ENCODE results near the gene POU4F3.

POU4F3 gene

GRCh38 chr5:146337928-146338327, 711 bp upstream of the POU4F3 start:
- no peak overlapping the region for H3K4me3 ChIP-seq (ENCODE audit: low read length in 2 of 2)
- H3K27ac ChIP-seq (ENCODE audit: low read depth in 2 of 2, low read length in 2 of 2) = no peak overlapping the region
- H3K9ac ChIP-seq (ENCODE audit: low read depth in 1 of 2, low read length in 2 of 2) = no peak overlapping the region
- no peaks in the 10 kb centered on the region for H3K4me1 ChIP-seq (ENCODE audit: control insufficient read depth in 2 of 2, insufficient read depth in 2 of 2, low read length in 2 of 2)
- no peaks in the 10 kb centered on the region for H3K9me3 ChIP-seq (ENCODE audit: control insufficient read depth in 2 of 2, low read length in 2 of 2)
- H3K27me3 ChIP-seq (ENCODE audit: control insufficient read depth in 2 of 2, insufficient read depth in 2 of 2, low read length in 2 of 2) = peaks cover 56 to 66% of the 10 kb centered on the region in 2 donors
- H3K36me3 ChIP-seq (ENCODE audit: control insufficient read depth in 2 of 2, insufficient read depth in 2 of 2, low read length in 2 of 2) = no peaks in the 10 kb centered on the region

- Histone ChIP-seq H3K27me3 (ENCODE audit: control insufficient read depth in 2 of 2, insufficient read depth in 2 of 2, low read length in 2 of 2) (peaks cover 67 to 69% of the 10 kb centered on the region in 2 donors), H3K4me1 (ENCODE audit: control insufficient read depth in 2 of 2, insufficient read depth in 2 of 2, low read length in 2 of 2) (no peaks in the 10 kb centered on the region), H3K4me3 (ENCODE audit: low read length in 2 of 2) (no peak overlapping the region)
These were observed 1.1 kb downstream of the POU4F3 start for GRCh38 chr5:146339715-146340259.

GRCh38 chr5:146340260-146341081, 1.8 kb downstream of the POU4F3 start:
- H3K27me3 ChIP-seq (ENCODE audit: control insufficient read depth in 2 of 2, insufficient read depth in 2 of 2, low read length in 2 of 2) = peaks cover 71 to 73% of the 10 kb centered on the region in 2 donors
- H3K4me1 ChIP-seq (ENCODE audit: control insufficient read depth in 2 of 2, insufficient read depth in 2 of 2, low read length in 2 of 2) = no peaks in the 10 kb centered on the region
- H3K27ac ChIP-seq (ENCODE audit: low read depth in 2 of 2, low read length in 2 of 2) = no peak overlapping the region
- H3K9me3 ChIP-seq (ENCODE audit: control insufficient read depth in 2 of 2, low read length in 2 of 2) = no peaks in the 10 kb centered on the region
- H3K9ac ChIP-seq (ENCODE audit: low read depth in 1 of 2, low read length in 2 of 2) = no peak overlapping the region
- no peak overlapping the region for H3K4me3 ChIP-seq (ENCODE audit: low read length in 2 of 2)
- no peaks in the 10 kb centered on the region for H3K36me3 ChIP-seq (ENCODE audit: control insufficient read depth in 2 of 2, insufficient read depth in 2 of 2, low read length in 2 of 2)

More at GRCh38 chr5:146339715-146340259, 1.1 kb downstream of the POU4F3 start:
- Histone ChIP-seq H3K9ac (ENCODE audit: low read depth in 1 of 2, low read length in 2 of 2) (no peak overlapping the region), H3K27ac (ENCODE audit: low read depth in 2 of 2, low read length in 2 of 2) (no peak overlapping the region), H3K9me3 (ENCODE audit: control insufficient read depth in 2 of 2, low read length in 2 of 2) (no peaks in the 10 kb centered on the region), H3K36me3 (ENCODE audit: control insufficient read depth in 2 of 2, insufficient read depth in 2 of 2, low read length in 2 of 2) (no peaks in the 10 kb centered on the region)

- Histone ChIP-seq H3K27me3 (ENCODE audit: control insufficient read depth in 2 of 2, insufficient read depth in 2 of 2, low read length in 2 of 2) (peaks cover 69% of the 10 kb centered on the region in 2 donors), H3K27ac (ENCODE audit: low read depth in 2 of 2, low read length in 2 of 2) (no peak overlapping the region), H3K4me1 (ENCODE audit: control insufficient read depth in 2 of 2, insufficient read depth in 2 of 2, low read length in 2 of 2) (no peaks in the 10 kb centered on the region), H3K9ac (ENCODE audit: low read depth in 1 of 2, low read length in 2 of 2) (no peak overlapping the region), H3K36me3 (ENCODE audit: control insufficient read depth in 2 of 2, insufficient read depth in 2 of 2, low read length in 2 of 2) (no peaks in the 10 kb centered on the region), H3K4me3 (ENCODE audit: low read length in 2 of 2) (no peak overlapping the region), H3K9me3 (ENCODE audit: control insufficient read depth in 2 of 2, low read length in 2 of 2) (no peaks in the 10 kb centered on the region)
These were observed 3.2 kb downstream of the POU4F3 start for GRCh38 chr5:146341854-146342253.

GRCh38 chr5:146342519-146342881, 3.9 kb downstream of the POU4F3 start:
- Histone ChIP-seq H3K4me3 (ENCODE audit: low read length in 2 of 2) (no peak overlapping the region), H3K9ac (ENCODE audit: low read depth in 1 of 2, low read length in 2 of 2) (no peak overlapping the region), H3K27me3 (ENCODE audit: control insufficient read depth in 2 of 2, insufficient read depth in 2 of 2, low read length in 2 of 2) (peaks cover 68% of the 10 kb centered on the region in 2 donors), H3K4me1 (ENCODE audit: control insufficient read depth in 2 of 2, insufficient read depth in 2 of 2, low read length in 2 of 2) (no peaks in the 10 kb centered on the region), H3K9me3 (ENCODE audit: control insufficient read depth in 2 of 2, low read length in 2 of 2) (no peaks in the 10 kb centered on the region), H3K36me3 (ENCODE audit: control insufficient read depth in 2 of 2, insufficient read depth in 2 of 2, low read length in 2 of 2) (no peaks in the 10 kb centered on the region), H3K27ac (ENCODE audit: low read depth in 2 of 2, low read length in 2 of 2) (no peak overlapping the region)

- Histone ChIP-seq H3K4me3 (ENCODE audit: low read length in 2 of 2) (no peak overlapping the region), H3K27ac (ENCODE audit: low read depth in 2 of 2, low read length in 2 of 2) (no peak overlapping the region), H3K4me1 (ENCODE audit: control insufficient read depth in 2 of 2, insufficient read depth in 2 of 2, low read length in 2 of 2) (no peaks in the 10 kb centered on the region), H3K9me3 (ENCODE audit: control insufficient read depth in 2 of 2, low read length in 2 of 2) (no peaks in the 10 kb centered on the region), H3K9ac (ENCODE audit: low read depth in 1 of 2, low read length in 2 of 2) (no peak overlapping the region), H3K36me3 (ENCODE audit: control insufficient read depth in 2 of 2, insufficient read depth in 2 of 2, low read length in 2 of 2) (no peaks in the 10 kb centered on the region), H3K27me3 (ENCODE audit: control insufficient read depth in 2 of 2, insufficient read depth in 2 of 2, low read length in 2 of 2) (peaks cover 62 to 63% of the 10 kb centered on the region in 2 donors)
These were observed 4.5 kb downstream of the POU4F3 start for GRCh38 chr5:146342882-146343865.

GRCh38 chr5:146344155-146345118, 5.8 kb downstream of the POU4F3 start:
- Histone ChIP-seq H3K9me3 (ENCODE audit: control insufficient read depth in 2 of 2, low read length in 2 of 2) (no peaks in the 10 kb centered on the region), H3K9ac (ENCODE audit: low read depth in 1 of 2, low read length in 2 of 2) (no peak overlapping the region), H3K36me3 (ENCODE audit: control insufficient read depth in 2 of 2, insufficient read depth in 2 of 2, low read length in 2 of 2) (no peaks in the 10 kb centered on the region), H3K27me3 (ENCODE audit: control insufficient read depth in 2 of 2, insufficient read depth in 2 of 2, low read length in 2 of 2) (peaks cover 55 to 57% of the 10 kb centered on the region in 2 donors), H3K4me1 (ENCODE audit: control insufficient read depth in 2 of 2, insufficient read depth in 2 of 2, low read length in 2 of 2) (no peaks in the 10 kb centered on the region), H3K4me3 (ENCODE audit: low read length in 2 of 2) (no peak overlapping the region), H3K27ac (ENCODE audit: low read depth in 2 of 2, low read length in 2 of 2) (no peak overlapping the region)

GRCh38 chr5:146345240-146345577, 6.6 kb downstream of the POU4F3 start:
- H3K27me3 ChIP-seq (ENCODE audit: control insufficient read depth in 2 of 2, insufficient read depth in 2 of 2, low read length in 2 of 2) = peaks cover 51 to 52% of the 10 kb centered on the region in 2 donors
- H3K4me3 ChIP-seq (ENCODE audit: low read length in 2 of 2) = no peak overlapping the region
- no peak overlapping the region for H3K9ac ChIP-seq (ENCODE audit: low read depth in 1 of 2, low read length in 2 of 2)
- no peak overlapping the region for H3K27ac ChIP-seq (ENCODE audit: low read depth in 2 of 2, low read length in 2 of 2)
- no peaks in the 10 kb centered on the region for H3K9me3 ChIP-seq (ENCODE audit: control insufficient read depth in 2 of 2, low read length in 2 of 2)
- H3K36me3 ChIP-seq (ENCODE audit: control insufficient read depth in 2 of 2, insufficient read depth in 2 of 2, low read length in 2 of 2) = no peaks in the 10 kb centered on the region
- no peaks in the 10 kb centered on the region for H3K4me1 ChIP-seq (ENCODE audit: control insufficient read depth in 2 of 2, insufficient read depth in 2 of 2, low read length in 2 of 2)

GRCh38 chr5:146345578-146346366, 7.1 kb downstream of the POU4F3 start:
- Histone ChIP-seq H3K27me3 (ENCODE audit: control insufficient read depth in 2 of 2, insufficient read depth in 2 of 2, low read length in 2 of 2) (peaks cover 46 to 50% of the 10 kb centered on the region in 2 donors), H3K4me3 (ENCODE audit: low read length in 2 of 2) (no peak overlapping the region), H3K4me1 (ENCODE audit: control insufficient read depth in 2 of 2, insufficient read depth in 2 of 2, low read length in 2 of 2) (no peaks in the 10 kb centered on the region), H3K9me3 (ENCODE audit: control insufficient read depth in 2 of 2, low read length in 2 of 2) (no peaks in the 10 kb centered on the region), H3K9ac (ENCODE audit: low read depth in 1 of 2, low read length in 2 of 2) (no peak overlapping the region), H3K36me3 (ENCODE audit: control insufficient read depth in 2 of 2, insufficient read depth in 2 of 2, low read length in 2 of 2) (no peaks in the 10 kb centered on the region), H3K27ac (ENCODE audit: low read depth in 2 of 2, low read length in 2 of 2) (no peak overlapping the region)

Measured in mucosa of rectum (tissue), 2 donors.